Panc1 (cell line): ENCODE data around the gene SYNE1.

ENCODE experiments used
- CTCF ChIP-seq: fragments of 450-650 bp; IDR thresholded peaks from 2 replicates; pipeline ENCODE4 v1.5.1; 2017; ENCODE audit warnings: mild to moderate bottlenecking
- POLR2AphosphoS5 ChIP-seq: IDR thresholded peaks from 2 replicates; pipeline ENCODE4 v1.6.1; 2012; ENCODE audit warnings: mild to moderate bottlenecking, low read depth, low read length, moderate library complexity
- REST ChIP-seq, 2 experiments: IDR thresholded peaks; 2 replicates each; pipeline ENCODE4 v1.6.1; 2011 to 2012; ENCODE audit warnings: low read depth in 2 of 2, control low read depth in 1 of 2, low read length in 1 of 2, mild to moderate bottlenecking in 1 of 2, moderate library complexity in 1 of 2; ENCODE audit not compliant: insufficient read depth in 1 of 2
- TCF7L2 ChIP-seq: IDR thresholded peaks from 2 replicates; pipeline ENCODE4 v1.6.1; 2011; ENCODE audit warnings: mild to moderate bottlenecking, low read depth, low read length, inconsistent platforms

GRCh38 chr6:152634773-152635172 lies 2.4 kb downstream of the SYNE1 start:
- TF ChIP-seq CTCF = no peak
- TF ChIP-seq POLR2AphosphoS5 = no peak
- TF ChIP-seq TCF7L2 = no peak
- TF ChIP-seq REST (IDR thresholded peaks at IDR 0.05; ENCODE audit: insufficient read depth in 1 of 2, low read depth in 2 of 2, low read length in 1 of 2) = no peak
